ES-I3 (cell line): ENCODE data around the gene FKBP10.

Experiments
- H3K36me3 ChIP-seq: 2 replicates; pipeline ENCODE4 v1.6.1; 2013; ENCODE audit warnings: mild to moderate bottlenecking, low read length, control low read depth, moderate library complexity; ENCODE audit not compliant: insufficient read depth
- H3K4me1 ChIP-seq: 2 replicates; pipeline ENCODE4 v1.6.1; 2013; ENCODE audit warnings: mild to moderate bottlenecking, control low read depth, low read length; ENCODE audit not compliant: insufficient read depth
- H3K9ac ChIP-seq: 2 replicates; pipeline ENCODE4 v1.6.1; 2013; ENCODE audit warnings: low read depth, mild to moderate bottlenecking, low read length, moderate library complexity
- H3K9me3 ChIP-seq: 2 replicates; pipeline ENCODE4 v1.6.1; 2013; ENCODE audit warnings: mild to moderate bottlenecking, low read length, moderate library complexity; ENCODE audit not compliant: control insufficient read depth, insufficient read depth

FKBP10 gene, protein sequence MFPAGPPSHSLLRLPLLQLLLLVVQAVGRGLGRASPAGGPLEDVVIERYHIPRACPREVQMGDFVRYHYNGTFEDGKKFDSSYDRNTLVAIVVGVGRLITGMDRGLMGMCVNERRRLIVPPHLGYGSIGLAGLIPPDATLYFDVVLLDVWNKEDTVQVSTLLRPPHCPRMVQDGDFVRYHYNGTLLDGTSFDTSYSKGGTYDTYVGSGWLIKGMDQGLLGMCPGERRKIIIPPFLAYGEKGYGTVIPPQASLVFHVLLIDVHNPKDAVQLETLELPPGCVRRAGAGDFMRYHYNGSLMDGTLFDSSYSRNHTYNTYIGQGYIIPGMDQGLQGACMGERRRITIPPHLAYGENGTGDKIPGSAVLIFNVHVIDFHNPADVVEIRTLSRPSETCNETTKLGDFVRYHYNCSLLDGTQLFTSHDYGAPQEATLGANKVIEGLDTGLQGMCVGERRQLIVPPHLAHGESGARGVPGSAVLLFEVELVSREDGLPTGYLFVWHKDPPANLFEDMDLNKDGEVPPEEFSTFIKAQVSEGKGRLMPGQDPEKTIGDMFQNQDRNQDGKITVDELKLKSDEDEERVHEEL

DNA sequence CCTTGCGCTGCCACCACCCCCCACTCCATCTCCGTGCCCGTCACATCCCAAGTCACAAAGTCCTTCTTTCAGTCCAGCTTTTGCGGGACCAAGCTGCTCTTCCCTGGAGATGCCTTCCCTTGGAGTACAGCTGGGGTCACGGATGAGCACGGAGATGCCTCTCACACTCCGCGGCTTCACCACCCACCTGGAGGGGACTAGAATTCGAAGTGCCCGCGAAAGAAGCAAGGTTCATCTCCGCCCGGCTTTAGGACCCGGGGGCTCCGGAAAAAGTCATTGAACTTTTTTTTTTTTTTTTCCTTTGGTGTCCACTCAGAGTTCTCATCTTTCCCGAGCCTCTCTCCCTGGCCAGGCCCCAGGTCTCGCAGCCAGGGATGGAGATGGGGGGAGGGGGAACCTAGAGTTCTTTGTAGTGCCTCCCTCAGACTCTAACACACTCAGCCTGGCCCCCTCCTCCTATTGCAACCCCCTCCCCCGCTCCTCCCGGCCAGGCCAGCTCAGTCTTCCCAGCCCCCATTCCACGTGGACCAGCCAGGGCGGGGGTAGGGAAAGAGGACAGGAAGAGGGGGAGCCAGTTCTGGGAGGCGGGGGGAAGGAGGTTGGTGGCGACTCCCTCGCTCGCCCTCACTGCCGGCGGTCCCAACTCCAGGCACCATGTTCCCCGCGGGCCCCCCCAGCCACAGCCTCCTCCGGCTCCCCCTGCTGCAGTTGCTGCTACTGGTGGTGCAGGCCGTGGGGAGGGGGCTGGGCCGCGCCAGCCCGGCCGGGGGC is at the start of gene FKBP10:
TSS of gene FKBP10 (plus strand) at position 624 of the 771 bp plus-strand sequence. CDS start at position 655, 31 bp downstream.
- Histone ChIP-seq H3K4me1 (no peaks in the 10 kb centered on the region; the same call in 1 of the 2 replicates), H3K9me3 (peaks cover 3% of the 10 kb centered on the region; the same call in 1 of the 2 replicates), H3K36me3 (no peaks in the 10 kb centered on the region), H3K9ac (peak within 1 kb of the TSS; percentile 70)

DNA sequence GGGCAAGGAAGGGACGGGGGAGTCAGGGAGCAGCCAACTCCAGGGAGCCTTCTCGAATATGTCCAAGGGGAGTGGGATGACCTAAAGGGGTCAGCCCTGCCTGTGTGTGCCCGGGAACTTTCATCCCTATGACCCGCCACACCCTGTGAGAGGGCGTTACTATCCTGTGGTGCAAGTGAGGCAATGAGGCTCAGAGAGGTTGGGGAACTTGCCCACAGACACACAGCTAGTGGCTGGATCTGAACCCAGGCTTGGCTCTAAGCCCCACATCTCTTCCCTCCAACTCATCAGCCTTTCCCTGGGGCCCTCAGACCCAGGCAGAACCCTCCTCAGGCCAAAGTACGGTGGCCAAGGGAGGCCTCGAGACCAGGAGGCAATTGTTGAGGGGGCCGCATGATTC is 49.5 kb upstream of the FKBP10 start:
- Histone ChIP-seq H3K4me1 (no peaks in the 10 kb centered on the region), H3K9ac (no peak overlapping the region), H3K9me3 (no peaks in the 10 kb centered on the region), H3K36me3 (peaks cover 17% of the 10 kb centered on the region)

- Histone ChIP-seq H3K4me1 (no peaks in the 10 kb centered on the region), H3K9ac (no peak overlapping the region), H3K36me3 (peaks cover 9% of the 10 kb centered on the region; the same call in 1 of the 2 replicates), H3K9me3 (no peaks in the 10 kb centered on the region)
Measured at GRCh38 chr17:41766135-41766534, 46.7 kb upstream of the FKBP10 start.

DNA sequence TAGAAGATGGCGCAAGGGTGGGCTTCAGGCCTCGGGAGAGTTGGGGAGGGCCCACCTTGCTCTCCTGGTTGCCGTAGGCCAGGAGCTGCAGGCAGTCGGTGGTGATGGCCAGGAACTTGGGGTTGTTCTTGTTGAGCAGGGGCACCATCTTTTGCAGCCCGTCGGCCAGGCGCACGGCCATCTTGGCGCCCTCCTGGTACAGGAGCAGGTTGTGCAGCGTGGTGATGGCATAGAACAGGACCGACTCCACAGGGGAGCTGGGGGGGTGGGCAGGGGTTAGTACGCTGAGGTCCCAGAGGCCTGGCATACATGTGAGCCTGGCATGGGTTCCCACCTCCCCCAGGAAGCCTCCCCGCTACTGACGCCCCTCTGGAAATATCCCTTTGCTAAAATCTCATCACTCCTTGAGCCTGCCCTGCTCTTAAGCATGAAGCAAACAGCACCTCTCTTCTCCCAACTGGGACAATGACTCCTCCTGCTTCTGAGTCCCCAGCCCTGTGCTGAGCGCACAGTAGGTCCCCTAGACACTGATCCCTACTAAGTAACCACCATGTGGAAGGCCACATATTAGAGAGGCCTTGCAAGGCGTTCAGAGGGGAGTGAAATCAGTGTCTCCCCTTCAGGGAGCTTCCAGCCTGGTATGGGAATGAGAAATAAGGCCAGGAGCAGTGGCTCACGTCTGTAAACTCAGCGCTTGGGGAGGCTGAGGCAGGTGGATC is 45.3 kb upstream of the FKBP10 start:
- peaks cover 2% of the 10 kb centered on the region for H3K4me1 ChIP-seq
- H3K9me3 ChIP-seq: no peaks in the 10 kb centered on the region
- no peak overlapping the region for H3K9ac ChIP-seq
- H3K36me3 ChIP-seq: peaks cover 9% of the 10 kb centered on the region; the same call in 1 of the 2 replicates

GRCh38 chr17:41768682-41769288 is 44.0 kb upstream of the FKBP10 start:
- Histone ChIP-seq H3K4me1 (peaks cover 11% of the 10 kb centered on the region), H3K9ac (no peak overlapping the region), H3K9me3 (no peaks in the 10 kb centered on the region), H3K36me3 (peaks cover 9% of the 10 kb centered on the region; the same call in 1 of the 2 replicates)

GRCh38 chr17:41769346-41769862 is 43.4 kb upstream of the FKBP10 start:
- H3K4me1 ChIP-seq: peaks cover 13% of the 10 kb centered on the region
- no peak overlapping the region for H3K9ac ChIP-seq
- H3K9me3 ChIP-seq: no peaks in the 10 kb centered on the region
- H3K36me3 ChIP-seq: peaks cover 9% of the 10 kb centered on the region; the same call in 1 of the 2 replicates

GRCh38 chr17:41769985-41770384 is 42.8 kb upstream of the FKBP10 start:
- Histone ChIP-seq H3K4me1 (peaks cover 13% of the 10 kb centered on the region), H3K9me3 (no peaks in the 10 kb centered on the region), H3K9ac (no peak overlapping the region), H3K36me3 (peaks cover 9% of the 10 kb centered on the region; the same call in 1 of the 2 replicates)

- Histone ChIP-seq H3K36me3 (peaks cover 3% of the 10 kb centered on the region; the same call in 1 of the 2 replicates), H3K4me1 (peaks cover 24% of the 10 kb centered on the region), H3K9ac (no peak overlapping the region), H3K9me3 (no peaks in the 10 kb centered on the region)
Measured at GRCh38 chr17:41771389-41772206, 41.2 kb upstream of the FKBP10 start.

DNA sequence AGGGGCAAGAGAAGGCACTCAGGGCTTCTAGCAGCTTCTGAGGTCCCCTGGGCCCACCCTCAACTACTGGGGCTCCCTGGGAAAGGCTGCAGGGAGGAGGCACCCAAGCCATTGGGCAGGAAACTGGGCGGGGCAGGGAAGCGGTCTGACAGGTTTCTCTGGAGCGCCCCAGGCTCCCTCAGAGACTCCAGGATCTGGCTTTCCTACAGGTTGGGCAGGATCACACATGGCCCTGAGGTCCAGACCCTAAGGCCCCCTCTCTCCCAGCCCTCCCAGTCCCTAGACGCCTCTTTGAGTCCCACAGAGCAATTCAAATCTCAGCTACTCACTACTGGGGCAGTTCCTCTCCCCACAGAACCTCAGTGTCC is 40.6 kb upstream of the FKBP10 start:
- peaks cover 3% of the 10 kb centered on the region; the same call in 1 of the 2 replicates for H3K36me3 ChIP-seq
- no peak overlapping the region for H3K9ac ChIP-seq
- H3K4me1 ChIP-seq: peaks cover 26% of the 10 kb centered on the region
- H3K9me3 ChIP-seq: no peaks in the 10 kb centered on the region

- no peaks in the 10 kb centered on the region for H3K9me3 ChIP-seq
- peaks cover 3% of the 10 kb centered on the region; the same call in 1 of the 2 replicates for H3K36me3 ChIP-seq
- no peak overlapping the region for H3K9ac ChIP-seq
- H3K4me1 ChIP-seq: peaks cover 30% of the 10 kb centered on the region
Measured at GRCh38 chr17:41772586-41773189, 40.1 kb upstream of the FKBP10 start.

DNA sequence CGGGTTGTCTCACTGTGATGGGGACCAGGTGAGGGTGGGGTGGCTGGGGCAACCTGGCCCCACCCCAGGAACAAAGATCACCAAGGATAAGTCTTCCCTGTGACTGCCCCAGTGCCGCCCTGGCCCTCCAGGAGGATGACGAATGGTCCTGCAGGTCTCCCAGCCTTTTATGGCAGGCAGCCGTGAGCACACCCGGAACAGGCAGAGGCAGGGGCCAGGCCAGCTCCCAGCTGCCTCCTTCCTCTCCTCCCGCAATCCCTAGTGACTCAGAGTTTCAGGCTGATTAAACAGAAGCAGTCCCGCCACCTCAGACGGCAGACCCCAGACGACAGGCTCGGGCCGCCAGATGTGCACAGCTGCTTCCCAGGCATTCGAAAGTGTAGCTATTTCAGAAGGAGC is 39.6 kb upstream of the FKBP10 start:
- Histone ChIP-seq H3K9me3 (no peaks in the 10 kb centered on the region), H3K4me1 (peaks cover 35% of the 10 kb centered on the region), H3K36me3 (peaks cover 3% of the 10 kb centered on the region; the same call in 1 of the 2 replicates), H3K9ac (no peak overlapping the region)

DNA sequence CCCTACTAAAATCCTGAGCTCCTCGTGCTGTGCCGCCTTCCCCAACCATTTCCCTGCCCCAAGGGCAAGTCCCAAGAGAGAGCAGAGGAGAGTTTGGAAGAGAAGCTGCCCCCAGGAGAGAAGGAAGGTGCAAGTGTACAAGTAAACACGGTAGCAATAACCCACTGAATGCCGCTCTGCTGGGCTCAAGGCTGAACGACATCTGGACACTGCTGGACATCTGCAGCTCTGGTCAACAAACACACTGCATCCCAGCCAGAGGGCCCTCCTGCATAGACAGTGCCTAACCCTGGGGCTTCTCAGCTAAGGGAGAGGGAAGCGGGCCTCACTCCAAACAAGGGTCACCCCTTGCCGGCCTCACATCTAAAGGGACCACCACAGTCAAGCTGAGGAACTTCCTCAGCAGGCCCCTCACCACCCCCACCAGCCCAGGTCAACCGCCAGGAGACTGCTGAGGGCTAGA is 39.0 kb upstream of the FKBP10 start:
- no peaks in the 10 kb centered on the region for H3K9me3 ChIP-seq
- no peak overlapping the region for H3K9ac ChIP-seq
- peaks cover 3% of the 10 kb centered on the region; the same call in 1 of the 2 replicates for H3K36me3 ChIP-seq
- peaks cover 35% of the 10 kb centered on the region for H3K4me1 ChIP-seq
